Neural cell (in vitro differentiated cells): ENCODE measurements around the gene CD68. TPM values are rescaled to one million over a fixed set of nuclear protein-coding genes. Genes with fewer than 3 reads are reported as not detected.

ENCODE experiments used
- H2AFZ ChIP-seq: fragments of 200-600, 300-800 bp; sonication (generic), shearing (Covaris generic); 2 replicates; pipeline ENCODE4 v1.6.0; 2014; ENCODE audit warnings: low read depth, mild to moderate bottlenecking, antibody characterized with exemption, low read length, moderate library complexity
- H3F3A ChIP-seq: fragments of 200-600 bp; shearing (Covaris generic); 2 replicates; pipeline ENCODE4 v1.6.1; 2016; ENCODE audit warnings: mild to moderate bottlenecking, moderate library complexity, mixed read lengths, antibody characterized with exemption, low read length; ENCODE audit not compliant: insufficient read depth, poor library complexity, severe bottlenecking
- H3K27ac ChIP-seq: fragments of 200-600, 300-800 bp; sonication (generic), shearing (Covaris generic); 2 replicates; pipeline ENCODE4 v1.5.1; 2014; ENCODE audit warnings: mild to moderate bottlenecking, low read length, moderate library complexity
- H3K27me3 ChIP-seq: fragments of 300-800, 200-600 bp; sonication (generic), shearing (Covaris generic); 2 replicates; pipeline ENCODE4 v1.6.0; 2014; ENCODE audit warnings: mild to moderate bottlenecking, low read depth, low read length, moderate library complexity; ENCODE audit not compliant: insufficient read depth
- H3K36me3 ChIP-seq: fragments of 300-800, 200-600 bp; sonication (generic), shearing (Covaris generic); 2 replicates; pipeline ENCODE4 v1.5.1; 2014; ENCODE audit warnings: mild to moderate bottlenecking, antibody characterized with exemption, low read length, moderate library complexity; ENCODE audit not compliant: insufficient read depth
- H3K4me2 ChIP-seq: fragments of 300-800, 200-600 bp; sonication (generic), shearing (Covaris generic); 2 replicates; pipeline ENCODE4 v1.6.0; 2014; ENCODE audit warnings: mild to moderate bottlenecking, low read length
- H3K4me3 ChIP-seq: fragments of 300-800, 200-600 bp; sonication (generic), shearing (Covaris generic); 2 replicates; pipeline ENCODE4 v1.5.1; 2014; ENCODE audit warnings: mild to moderate bottlenecking, low read length, moderate library complexity
- H3K79me2 ChIP-seq: fragments of 200-600 bp; shearing (Covaris generic); replicated peaks from 2 replicates; pipeline ENCODE4 v1.6.0; 2014; ENCODE audit warnings: mild to moderate bottlenecking, low read length, moderate library complexity; ENCODE audit not compliant: insufficient read depth
- H3K9ac ChIP-seq: fragments of 300-800, 200-600 bp; sonication (generic), shearing (Covaris generic); 2 replicates; pipeline ENCODE4 v1.6.1; 2016; ENCODE audit warnings: mild to moderate bottlenecking, low read length, mixed read lengths
- H3K9me2 ChIP-seq: fragments of 200-600 bp; shearing (Covaris generic); 2 replicates; pipeline ENCODE4 v1.6.1; 2016; ENCODE audit warnings: mild to moderate bottlenecking, low read length, mixed read lengths; ENCODE audit not compliant: insufficient read depth
- H3K9me3 ChIP-seq: fragments of 200-600, 300-800 bp; sonication (generic), shearing (Covaris generic); 2 replicates; pipeline ENCODE4 v1.6.1; 2016; ENCODE audit warnings: mild to moderate bottlenecking, mixed run types, low read length, moderate library complexity, mixed read lengths
- H4K20me1 ChIP-seq: fragments of 200-600 bp; shearing (Covaris generic); 2 replicates; pipeline ENCODE4 v1.6.1; 2016; ENCODE audit warnings: mild to moderate bottlenecking, mixed run types; ENCODE audit not compliant: insufficient read depth
- CTCF ChIP-seq: fragments of 450-650 bp; IDR thresholded peaks from 2 replicates; pipeline ENCODE4 v1.5.1; 2014; ENCODE audit warnings: antibody characterized with exemption, mild to moderate bottlenecking, moderate library complexity; ENCODE audit not compliant: poor library complexity, severe bottlenecking
- EP300 ChIP-seq: fragments of 450-650 bp; conservative IDR thresholded peaks from 2 replicates; pipeline ENCODE4 v1.6.1; 2014; ENCODE audit warnings: antibody characterized with exemption, mild to moderate bottlenecking, moderate library complexity; ENCODE audit not compliant: poor library complexity, severe bottlenecking
- MXI1 ChIP-seq: fragments of 450-650 bp; conservative IDR thresholded peaks from 2 replicates; pipeline ENCODE4 v1.6.1; 2014; ENCODE audit warnings: antibody characterized with exemption, mild to moderate bottlenecking; ENCODE audit not compliant: poor library complexity, severe bottlenecking
- POLR2AphosphoS5 ChIP-seq: IDR thresholded peaks from 2 replicates; pipeline ENCODE4 v1.6.1; 2012
- RAD21 ChIP-seq: fragments of 450-650 bp; conservative IDR thresholded peaks from 2 replicates; pipeline ENCODE4 v1.6.1; 2014; ENCODE audit warnings: antibody characterized with exemption, mild to moderate bottlenecking, moderate library complexity
- REST ChIP-seq: IDR thresholded peaks from 2 replicates; pipeline ENCODE4 v1.6.1; 2012; ENCODE audit warnings: borderline replicate concordance
- SMC3 ChIP-seq: fragments of 450-650 bp; conservative IDR thresholded peaks from 2 replicates; pipeline ENCODE4 v1.6.1; 2014; ENCODE audit warnings: antibody characterized with exemption, mild to moderate bottlenecking, moderate library complexity; ENCODE audit not compliant: poor library complexity
- TAF1 ChIP-seq: IDR thresholded peaks from 2 replicates; pipeline ENCODE4 v1.6.1; 2012; ENCODE audit warnings: low read depth
- polyA plus RNA-seq: library from polyadenylated mRNA; depleted of rRNA; stranded (reverse); fragments of >200 nt; gene quantifications from 2 replicates; pipeline ENCODE4 v1.2.3, GENCODE V29; 2014

The CD68 gene
- polyA plus RNA-seq, 1 donor from 2014 or later: not detected

- no peak overlapping the region for H3K9ac ChIP-seq
- no peak overlapping the region for H2AFZ ChIP-seq
- H3K4me2 ChIP-seq: no peak overlapping the region
- no peaks in the 10 kb centered on the region for H3K79me2 ChIP-seq
- no peaks in the 10 kb centered on the region for H3K9me3 ChIP-seq
- H3K9me2 ChIP-seq: no peaks in the 10 kb centered on the region
- no peak overlapping the region for H3K4me3 ChIP-seq
- no peaks in the 10 kb centered on the region for H3F3A ChIP-seq
- H4K20me1 ChIP-seq: no peaks in the 10 kb centered on the region
- peaks cover 22% of the 10 kb centered on the region for H3K27me3 ChIP-seq
- H3K36me3 ChIP-seq: no peaks in the 10 kb centered on the region
- no peak overlapping the region for H3K27ac ChIP-seq
- no peak for TF ChIP-seq MXI1
- TF ChIP-seq REST: no peak
- TF ChIP-seq RAD21: no peak
- TF ChIP-seq CTCF: no peak
- TF ChIP-seq EP300: no peak
- no peak for TF ChIP-seq SMC3
- no peak for TF ChIP-seq POLR2AphosphoS5
- no peak for TF ChIP-seq TAF1
Observed at GRCh38 chr17:7550344-7550743, 29.1 kb upstream of the CD68 start.

GRCh38 chr17:7551396-7551795 lies 28.0 kb upstream of the CD68 start:
- Histone ChIP-seq H3F3A (no peaks in the 10 kb centered on the region), H3K9me3 (no peaks in the 10 kb centered on the region), H3K27ac (no peak overlapping the region), H3K9ac (no peak overlapping the region), H3K36me3 (no peaks in the 10 kb centered on the region), H3K4me3 (no peak overlapping the region), H2AFZ (no peak overlapping the region), H3K79me2 (no peaks in the 10 kb centered on the region), H3K4me2 (no peak overlapping the region), H3K9me2 (no peaks in the 10 kb centered on the region), H3K27me3 (peaks cover 22% of the 10 kb centered on the region), H4K20me1 (no peaks in the 10 kb centered on the region)
- TF ChIP-seq TAF1: no peak

- Histone ChIP-seq H2AFZ (no peak overlapping the region), H3K36me3 (no peaks in the 10 kb centered on the region), H3F3A (no peaks in the 10 kb centered on the region), H3K4me3 (no peak overlapping the region), H3K79me2 (no peaks in the 10 kb centered on the region), H3K9ac (no peak overlapping the region), H3K4me2 (no peak overlapping the region), H3K27me3 (peaks cover 18% of the 10 kb centered on the region), H3K27ac (no peak overlapping the region), H4K20me1 (no peaks in the 10 kb centered on the region), H3K9me2 (no peaks in the 10 kb centered on the region), H3K9me3 (no peaks in the 10 kb centered on the region)
- no peak for TF ChIP-seq EP300
- TF ChIP-seq TAF1: no peak
- no peak for TF ChIP-seq POLR2AphosphoS5
- no peak for TF ChIP-seq CTCF
Observed at GRCh38 chr17:7552621-7553051, 26.8 kb upstream of the CD68 start.
